Activated CD4-positive, CD25-positive, alpha-beta regulatory T cell treated with anti-CD3 and anti-CD28 coated beads, Interleukin-2, amount 50 U/mL, for 72 hours (primary cell): ENCODE results near the gene TMC1.
"Not testable (repeated sequence)": the region's sequence is repeated elsewhere in the genome, so short reads cannot be mapped to it uniquely, and the experiment has no call there.

Experiments used
- DNase-seq: peaks from one replicate; pipeline ENCODE4 v3.0.0; 2021

The TMC1 gene

DNA sequence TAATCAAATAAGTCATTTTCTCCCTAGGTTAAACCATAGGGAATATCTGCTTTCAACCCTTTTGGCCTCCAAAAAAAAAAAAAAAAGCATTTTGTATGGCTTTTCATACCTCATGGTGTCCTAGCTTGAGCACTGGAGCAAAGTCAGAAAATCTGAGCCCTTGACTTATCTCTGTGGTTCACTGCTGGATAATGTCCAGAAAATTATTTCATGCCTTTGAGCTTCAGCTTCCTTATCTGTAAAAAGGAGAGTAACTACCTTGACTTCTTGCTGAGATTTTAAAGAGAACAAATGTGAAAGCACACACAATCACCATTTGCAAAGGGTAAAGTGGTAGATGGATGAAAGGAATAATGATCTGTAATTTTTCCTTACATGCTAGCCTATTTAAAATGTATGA lies 265.5 kb downstream of the TMC1 start:
- DNase-seq = no peak

DNA sequence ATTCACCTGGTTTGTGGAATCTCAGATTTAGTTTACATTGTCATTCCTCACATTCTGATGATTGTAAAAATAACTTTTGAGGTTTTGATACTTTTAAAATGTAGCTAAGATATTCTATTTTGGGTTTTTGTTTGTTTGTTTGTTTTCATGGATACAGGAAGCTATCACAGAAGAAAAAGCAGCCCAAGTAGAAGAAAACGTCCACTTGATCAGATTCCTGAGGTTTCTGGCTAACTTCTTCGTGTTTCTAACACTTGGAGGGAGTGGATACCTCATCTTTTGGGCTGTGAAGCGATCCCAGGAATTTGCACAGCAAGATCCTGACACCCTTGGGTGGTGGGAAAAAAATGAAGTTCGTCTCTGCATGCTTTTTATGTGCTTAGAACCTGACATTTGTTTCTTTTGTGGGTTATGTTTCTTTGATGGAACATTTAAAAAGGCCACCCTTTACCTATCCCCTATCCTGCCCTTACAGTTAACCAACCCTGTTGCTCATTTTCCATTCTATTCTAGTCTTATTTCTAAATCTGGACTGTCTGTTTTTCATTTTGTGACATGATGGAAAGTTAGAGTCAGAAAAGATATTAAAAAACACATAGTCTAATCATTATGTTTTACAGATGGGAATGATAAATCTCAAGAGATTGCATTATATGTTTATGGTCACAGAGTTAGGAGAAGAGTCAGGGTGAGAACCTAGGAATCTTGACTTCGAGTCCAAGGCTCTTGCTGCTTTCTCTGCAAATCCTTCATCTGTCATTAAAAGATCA lies 267.7 kb downstream of the TMC1 start:
- no peak for DNase-seq

- DNase-seq = no peak
Measured at GRCh38 chr9:72789885-72790284, 268.5 kb downstream of the TMC1 start.

DNA sequence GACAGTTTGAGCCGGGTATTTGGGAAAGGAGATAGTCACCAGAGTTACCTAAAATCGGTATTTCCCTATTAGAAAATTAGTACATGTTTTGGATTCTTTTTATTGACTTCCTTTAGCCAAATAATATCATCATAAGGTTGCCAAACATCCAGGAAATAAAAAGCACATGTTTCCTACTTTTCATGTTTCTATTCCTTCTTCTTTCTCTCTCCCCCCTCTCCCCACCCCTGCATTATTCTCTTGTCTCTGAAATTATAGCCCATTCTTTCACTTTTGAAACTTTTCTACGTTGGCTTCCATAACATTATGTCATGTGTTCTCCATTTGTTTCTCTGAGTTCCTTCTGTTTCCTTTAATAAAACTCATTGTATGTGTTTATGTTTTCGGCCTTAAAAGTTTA lies 269.6 kb downstream of the TMC1 start:
- no peak for DNase-seq

- DNase-seq = no peak
Measured at GRCh38 chr9:72791436-72791835, 270.0 kb downstream of the TMC1 start.

DNA sequence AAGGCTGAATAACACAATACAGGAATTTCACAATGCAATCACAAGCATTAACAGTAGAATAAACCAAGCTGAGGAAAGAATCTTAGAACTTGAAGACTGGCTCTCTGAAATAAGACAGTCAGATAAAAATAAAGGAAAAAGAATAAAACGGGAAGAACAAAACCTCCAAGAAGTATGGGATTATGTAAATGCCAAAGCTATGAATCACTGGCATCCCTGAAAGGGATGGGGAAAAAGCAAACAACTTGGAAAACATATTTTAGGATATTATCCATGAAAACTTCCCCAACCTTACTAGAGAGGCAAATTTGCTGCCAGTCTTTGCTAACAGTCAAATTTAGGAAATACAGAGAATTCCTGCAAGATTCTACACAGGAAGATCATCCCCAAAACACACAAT lies 273.5 kb downstream of the TMC1 start:
- no peak for DNase-seq

DNA sequence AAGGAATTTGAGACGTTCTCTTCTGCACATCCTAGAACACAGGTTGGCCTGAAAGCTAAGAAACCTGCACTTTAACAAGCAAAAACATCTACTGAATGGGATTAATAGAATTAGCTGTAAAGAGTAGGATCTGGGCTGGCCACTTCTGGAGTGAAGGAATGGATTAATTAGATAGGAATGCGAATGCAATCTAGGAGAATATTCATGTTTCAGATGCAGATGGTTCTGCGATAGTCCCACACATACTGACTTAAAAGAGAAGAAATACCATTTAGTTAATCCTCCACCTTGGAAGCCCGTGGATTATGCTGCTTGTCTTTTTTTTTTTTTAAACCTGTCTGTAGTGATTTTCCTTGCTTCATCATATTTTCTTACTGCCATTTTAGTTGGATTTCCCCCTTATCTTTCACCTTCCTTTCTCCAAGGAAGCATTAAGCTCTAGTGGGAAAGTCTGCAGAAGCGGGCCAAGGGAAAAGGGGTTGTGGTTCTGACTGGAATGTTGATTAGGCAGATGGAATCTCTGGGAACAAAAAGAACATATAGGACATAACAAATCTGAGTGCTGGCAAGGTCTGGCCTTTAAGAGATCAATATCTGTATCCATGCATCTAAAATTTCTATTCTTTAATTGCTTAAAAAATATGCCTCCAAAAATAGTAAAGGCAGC lies 279.1 kb downstream of the TMC1 start:
- no peak for DNase-seq

GRCh38 chr9:72805238-72805637 lies 283.8 kb downstream of the TMC1 start:
- no peak for DNase-seq

- not testable (repeated sequence) for DNase-seq
Measured at GRCh38 chr9:72806313-72806809, 285.0 kb downstream of the TMC1 start.

- no peak for DNase-seq
Measured at GRCh38 chr9:72807765-72808445, 286.5 kb downstream of the TMC1 start.

GRCh38 chr9:72808446-72808768 lies 287.0 kb downstream of the TMC1 start:
- DNase-seq = no peak

GRCh38 chr9:72809586-72809985 lies 288.2 kb downstream of the TMC1 start:
- DNase-seq = no peak

DNA sequence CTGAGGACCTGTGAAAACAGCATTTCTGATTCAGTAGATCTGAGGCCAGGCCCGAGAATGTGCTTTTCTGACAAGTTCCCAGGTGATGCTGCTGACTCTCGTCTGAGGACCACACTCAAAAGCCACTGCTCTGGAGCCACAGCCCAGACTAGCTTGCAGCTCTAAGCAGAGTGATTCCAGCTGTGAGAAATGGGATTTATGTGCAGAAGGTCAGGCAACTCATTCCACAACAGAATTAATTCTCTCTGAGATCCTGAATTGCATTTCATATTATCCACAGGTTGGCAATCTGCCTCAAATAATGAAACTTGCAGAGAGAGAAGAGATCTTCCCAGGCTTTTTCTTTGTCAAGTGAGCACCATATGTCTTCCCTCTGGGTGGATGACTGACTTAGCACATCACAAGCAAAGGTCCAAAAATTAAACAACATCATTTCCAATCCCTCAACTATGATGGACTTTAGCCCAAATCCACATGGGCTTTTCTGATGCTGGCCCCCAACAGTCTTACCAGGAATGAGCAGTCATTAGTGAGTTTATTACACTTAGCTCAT lies 291.2 kb downstream of the TMC1 start:
- DNase-seq = no peak

DNA sequence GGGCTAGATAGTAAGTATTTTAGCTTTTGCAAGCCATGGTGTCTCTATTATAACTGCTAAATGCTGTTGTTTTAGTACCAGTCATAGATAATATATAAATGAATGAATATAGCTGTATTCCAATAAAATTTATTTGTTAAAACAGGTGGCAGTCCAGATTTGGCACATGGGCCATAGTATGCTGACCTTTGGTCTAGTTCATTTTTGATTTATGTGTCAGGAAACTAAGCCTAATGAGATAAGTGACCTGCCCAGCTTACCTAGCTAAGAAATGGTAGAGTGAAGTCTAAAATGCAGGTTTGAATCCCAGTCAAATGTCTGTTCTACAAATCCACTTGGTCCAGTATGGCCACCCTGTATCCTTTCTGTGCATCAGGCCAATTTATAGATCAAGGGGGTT lies 292.1 kb downstream of the TMC1 start:
- DNase-seq = no peak

DNA sequence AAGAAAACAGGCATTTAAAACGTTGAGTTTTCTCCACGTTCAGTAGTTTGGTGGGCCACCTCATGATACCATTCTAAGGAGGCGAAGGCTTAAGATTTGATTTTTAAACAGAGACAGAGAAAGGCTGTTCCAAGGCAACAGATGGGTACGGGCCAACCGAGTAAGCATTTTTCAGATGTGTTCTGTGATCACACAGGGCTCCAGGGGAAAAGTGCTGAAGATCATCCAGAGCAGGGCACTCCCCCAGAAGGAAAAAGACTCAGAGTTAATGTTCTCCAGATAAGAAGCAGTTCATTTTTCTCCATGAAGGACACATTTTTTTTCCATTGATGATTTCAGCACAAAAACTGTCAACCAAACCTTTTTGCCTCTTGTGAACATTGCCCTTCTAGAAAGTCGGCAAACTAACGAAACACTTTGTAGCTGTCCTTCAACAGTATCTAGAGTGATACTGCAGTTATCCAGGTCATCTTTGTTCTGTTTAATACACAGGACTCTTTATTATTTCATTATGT lies 292.7 kb downstream of the TMC1 start:
- no peak for DNase-seq

- DNase-seq = no peak
Measured at GRCh38 chr9:72816666-72817065, 295.3 kb downstream of the TMC1 start.

- no peak for DNase-seq
Measured at GRCh38 chr9:72817413-72817812, 296.0 kb downstream of the TMC1 start.

DNA sequence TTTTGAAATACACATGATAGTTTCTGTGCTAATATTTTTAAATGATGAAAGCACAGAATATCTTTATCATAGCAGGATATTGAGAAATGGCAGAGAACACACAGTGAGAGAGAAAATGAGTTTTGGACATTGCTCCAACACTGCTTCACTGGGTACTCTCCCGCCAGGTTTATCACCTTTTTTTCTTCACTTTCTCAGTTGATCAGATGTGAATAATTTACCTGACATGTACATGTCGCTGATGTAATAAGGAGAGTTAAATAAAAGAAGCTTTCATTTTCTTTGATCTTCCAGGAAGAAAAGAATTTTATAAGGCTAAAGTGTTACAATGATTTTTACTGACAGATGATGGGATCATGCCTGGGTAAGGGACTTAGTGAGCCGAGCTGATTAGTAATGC lies 297.0 kb downstream of the TMC1 start:
- no peak for DNase-seq

DNA sequence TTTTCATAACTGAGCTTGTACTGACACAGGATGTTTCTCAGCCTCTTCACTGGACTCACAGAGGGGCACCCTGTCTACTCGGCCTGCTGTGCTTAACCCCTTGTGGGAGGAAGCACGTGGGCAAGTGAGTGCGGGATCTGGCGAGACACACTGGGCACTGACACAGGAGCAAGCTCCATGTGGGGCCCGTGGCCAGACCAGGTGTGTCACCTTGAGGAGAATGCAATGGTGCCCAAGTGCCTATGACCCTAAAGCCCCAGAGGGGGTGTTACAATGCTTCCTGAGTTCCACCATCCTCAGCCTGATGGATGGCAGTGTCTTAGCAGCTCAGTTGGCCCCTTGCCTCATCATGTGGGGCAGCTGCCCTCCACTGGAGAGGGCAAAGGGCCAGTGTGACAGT lies 302.6 kb downstream of the TMC1 start:
- DNase-seq = no peak

GRCh38 chr9:72826996-72827949 lies 305.9 kb downstream of the TMC1 start:
- DNase-seq = no peak

- no peak for DNase-seq
Measured at GRCh38 chr9:72827950-72828731, 306.7 kb downstream of the TMC1 start.

- DNase-seq = no peak
Measured at GRCh38 chr9:72834994-72835393, 313.6 kb downstream of the TMC1 start.
